Subcutaneous adipose tissue (tissue), 4 donors: ENCODE results near the gene VPS37D. TPM values are rescaled to one million over a fixed set of nuclear protein-coding genes. Genes with fewer than 3 reads are reported as not detected.

Experiments used
- total RNA-seq, 4 donors: library from RNA; depleted of rRNA; stranded (reverse); fragments of >200 nt; gene quantifications; one replicate each; pipeline ENCODE4 v1.1.0, GENCODE V29; 2016
- TF ChIP-seq, protein P1 (sequence below): fragments of 450-650 bp; IDR thresholded peaks from one replicate; pipeline ENCODE4 v1.5.1; 2016; ENCODE audit warnings: low read depth, mild to moderate bottlenecking, control low read depth, antibody characterized with exemption, moderate library complexity

VPS37D gene
- total RNA-seq: 1 to 10 TPM in 3 of 4 donors, not detected in 1; 2.6 to 3.7 (median 3.3) TPM

GRCh38 chr7:73667344-73668102, at the start of gene VPS37D:
Gene VPS37D, plus strand, starts transcription at chr7:73667831. Its CDS starts 128 bp downstream, at chr7:73667959.
- TF ChIP-seq, protein P1, sequence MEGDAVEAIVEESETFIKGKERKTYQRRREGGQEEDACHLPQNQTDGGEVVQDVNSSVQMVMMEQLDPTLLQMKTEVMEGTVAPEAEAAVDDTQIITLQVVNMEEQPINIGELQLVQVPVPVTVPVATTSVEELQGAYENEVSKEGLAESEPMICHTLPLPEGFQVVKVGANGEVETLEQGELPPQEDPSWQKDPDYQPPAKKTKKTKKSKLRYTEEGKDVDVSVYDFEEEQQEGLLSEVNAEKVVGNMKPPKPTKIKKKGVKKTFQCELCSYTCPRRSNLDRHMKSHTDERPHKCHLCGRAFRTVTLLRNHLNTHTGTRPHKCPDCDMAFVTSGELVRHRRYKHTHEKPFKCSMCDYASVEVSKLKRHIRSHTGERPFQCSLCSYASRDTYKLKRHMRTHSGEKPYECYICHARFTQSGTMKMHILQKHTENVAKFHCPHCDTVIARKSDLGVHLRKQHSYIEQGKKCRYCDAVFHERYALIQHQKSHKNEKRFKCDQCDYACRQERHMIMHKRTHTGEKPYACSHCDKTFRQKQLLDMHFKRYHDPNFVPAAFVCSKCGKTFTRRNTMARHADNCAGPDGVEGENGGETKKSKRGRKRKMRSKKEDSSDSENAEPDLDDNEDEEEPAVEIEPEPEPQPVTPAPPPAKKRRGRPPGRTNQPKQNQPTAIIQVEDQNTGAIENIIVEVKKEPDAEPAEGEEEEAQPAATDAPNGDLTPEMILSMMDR: no peak

- TF ChIP-seq, protein P1: no peak
Observed at GRCh38 chr7:73618538-73618937, 49.1 kb upstream of the VPS37D start.

DNA sequence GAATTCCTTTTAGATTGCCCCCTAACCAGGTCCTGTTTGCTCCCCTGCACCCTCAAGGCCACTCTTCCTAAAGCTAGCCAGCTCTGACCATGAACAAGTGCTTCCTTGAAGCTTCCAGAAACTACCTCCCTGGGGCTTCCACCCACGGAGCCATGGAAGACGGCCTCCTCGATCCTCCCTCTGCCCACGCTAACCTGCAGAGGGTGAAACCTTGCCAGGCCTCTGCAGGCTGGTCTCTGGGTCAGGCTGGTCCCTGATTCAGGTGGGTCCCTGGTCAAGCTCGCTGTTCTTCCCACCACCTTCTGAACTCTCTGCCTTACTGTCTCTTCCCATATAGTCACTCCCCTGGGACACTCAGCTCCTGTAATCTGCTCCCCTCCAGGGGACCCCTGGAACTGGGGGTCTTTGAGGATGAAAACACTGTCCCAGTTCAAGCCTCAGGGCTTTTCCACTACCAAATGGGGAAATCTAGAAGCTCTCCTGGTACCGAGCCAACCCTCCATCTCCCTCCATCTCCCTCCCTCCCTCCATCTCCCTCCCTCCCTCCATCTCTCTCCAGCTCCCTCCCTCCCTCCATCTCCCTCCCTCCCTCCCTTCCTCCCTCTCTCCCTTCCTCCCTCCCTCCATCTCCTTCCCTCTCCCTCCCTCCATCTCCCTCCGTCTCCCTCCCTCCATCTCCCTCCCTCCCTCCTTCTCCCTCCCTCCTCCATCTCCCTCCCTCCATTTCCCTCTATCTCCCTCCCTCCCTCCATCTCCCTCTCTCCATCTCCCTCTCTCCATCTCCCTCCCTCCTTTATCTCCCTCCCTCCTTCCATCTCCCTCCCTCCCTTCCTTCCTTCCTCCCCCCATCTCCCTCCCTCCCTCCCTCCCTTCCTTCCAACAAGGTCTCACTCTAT, 46.2 kb upstream of the VPS37D start:
- TF ChIP-seq, protein P1: no peak

DNA sequence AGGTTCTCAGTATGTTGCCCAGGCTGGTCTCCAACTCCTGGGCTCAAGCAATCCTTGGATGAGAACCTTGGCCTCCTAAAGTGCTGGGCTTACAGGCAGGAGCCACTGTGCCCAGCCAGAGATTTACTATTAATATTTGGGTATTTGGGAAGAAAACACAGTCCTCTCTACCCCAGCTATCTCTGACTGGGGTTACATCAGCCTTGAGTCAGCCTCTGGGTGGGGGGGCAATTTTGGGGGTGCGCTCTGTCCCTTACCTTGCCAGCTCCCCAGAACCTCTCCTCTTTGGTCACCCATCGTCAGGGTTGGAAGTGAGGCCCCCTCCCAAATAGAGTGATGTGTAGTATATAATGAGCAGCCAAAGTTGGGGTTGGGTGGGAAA, 45.1 kb upstream of the VPS37D start:
- TF ChIP-seq, protein P1: no peak

DNA sequence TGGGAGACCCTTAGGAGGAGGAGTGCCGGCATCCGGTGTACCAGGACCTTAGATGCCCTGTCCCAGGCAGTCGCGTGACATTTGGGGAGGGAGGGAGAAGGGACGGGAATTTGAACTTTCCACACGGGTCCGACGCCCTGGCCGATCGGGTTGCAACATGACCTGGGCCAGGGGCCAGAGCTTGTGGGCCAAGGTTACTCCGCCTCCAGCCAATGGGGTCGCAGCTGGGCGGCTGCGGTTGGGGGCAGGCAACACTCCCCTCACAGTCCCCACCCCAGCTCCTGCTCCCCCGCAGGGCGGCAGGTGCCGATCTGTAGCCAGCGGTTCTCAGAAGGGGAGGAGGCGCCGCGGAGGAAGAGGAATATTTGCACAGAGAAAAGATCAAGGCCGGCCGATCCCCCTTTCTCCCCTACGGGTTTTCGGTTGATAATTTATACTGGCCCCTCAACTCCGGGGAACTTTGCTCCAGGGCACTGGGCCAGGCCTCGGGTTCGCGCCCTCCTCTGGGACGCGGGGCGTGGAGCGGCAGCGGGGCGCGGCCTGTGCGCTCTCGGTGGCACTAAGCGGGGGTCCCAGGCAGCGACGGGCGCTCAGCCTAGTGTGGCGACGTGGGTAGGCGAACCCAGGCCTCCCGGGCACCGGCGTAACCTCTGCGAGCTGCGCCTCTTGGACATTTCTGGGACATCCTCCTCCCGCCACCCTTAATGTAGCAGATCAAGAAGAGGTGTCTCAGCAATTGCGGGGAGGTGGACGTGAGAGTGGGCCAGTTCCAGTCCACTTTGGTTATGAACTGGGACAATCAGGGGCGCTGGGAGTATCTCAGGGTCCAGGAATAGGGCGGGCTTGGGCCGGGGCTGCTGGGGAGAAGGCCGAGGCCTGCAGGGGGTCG, 44.5 kb upstream of the VPS37D start:
- TF ChIP-seq, protein P1: no peak

DNA sequence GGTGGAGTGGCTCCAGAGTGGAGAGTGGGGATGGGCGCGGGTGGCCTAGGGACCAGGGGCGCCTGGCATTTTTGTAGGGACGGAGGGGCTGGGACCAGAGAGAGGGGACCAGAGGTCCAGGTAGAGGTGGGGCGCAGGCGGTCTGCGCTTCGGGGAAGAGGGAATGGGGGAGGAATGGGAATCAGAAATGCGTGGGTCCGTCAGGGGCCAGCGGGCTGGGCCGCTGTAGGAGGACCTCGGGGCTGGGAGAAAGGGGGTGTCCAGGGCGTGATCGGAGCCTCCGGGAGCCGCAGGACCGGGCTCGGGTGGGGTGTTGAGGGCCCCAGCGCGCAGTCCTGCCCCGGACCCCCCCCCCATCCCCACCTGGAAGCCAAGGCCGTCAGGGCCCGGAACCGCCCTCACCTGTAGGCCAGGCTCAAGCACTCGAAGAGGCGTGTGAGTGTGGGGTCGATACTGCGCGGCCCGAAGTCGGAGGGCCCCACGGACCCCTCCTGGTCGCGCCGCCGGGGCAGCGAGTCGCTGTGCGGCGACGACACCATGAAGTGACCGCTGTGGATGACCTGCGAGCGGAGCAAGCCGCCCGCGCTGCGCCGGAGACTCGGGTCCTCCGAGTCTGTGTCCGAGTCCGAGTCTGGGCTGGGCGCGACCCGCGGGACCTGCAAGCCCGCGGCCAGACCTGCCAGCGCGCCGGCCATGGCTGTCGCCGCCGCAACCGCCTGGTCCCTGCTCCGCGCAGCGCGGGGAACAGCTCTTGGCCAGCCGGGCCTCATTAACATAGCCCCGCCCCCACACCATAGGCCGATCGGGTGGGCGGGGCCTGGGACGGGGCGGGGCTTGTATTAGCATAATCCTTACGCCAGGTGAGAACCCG, 43.6 kb upstream of the VPS37D start, which contains the start of gene MLXIPL:
Gene MLXIPL, minus strand, starts transcription at position 725 of the 871 bp plus-strand sequence. Its CDS starts 30 bp downstream, at position 695.
- TF ChIP-seq, protein P1: no peak
